Measurements from ENCODE around the gene ANKS1A.

The ANKS1A gene

GRCh38 chr6:35077713-35078105 lies 188.7 kb downstream of the ANKS1A start:
- TF ChIP-seq CTCF (IDR thresholded peaks at IDR 0.05; ENCODE audit: insufficient read depth, low read depth, low read length, missing control alignments) = no peak

GRCh38 chr6:35078226-35078850 lies 189.3 kb downstream of the ANKS1A start:
- no peak for TF ChIP-seq CTCF (IDR thresholded peaks at IDR 0.05; ENCODE audit: insufficient read depth, low read depth, low read length, missing control alignments)
- no peak for DNase-seq (ENCODE audit: low read depth)
- H3K4me3 ChIP-seq (ENCODE audit: low read depth, low read length) = no peak overlapping the region

More at GRCh38 chr6:35077713-35078105, 188.7 kb downstream of the ANKS1A start:
- no peak for DNase-seq (ENCODE audit: low read depth)
- no peak overlapping the region for H3K4me3 ChIP-seq (ENCODE audit: low read depth, low read length)

GRCh38 chr6:35078896-35079295 lies 189.8 kb downstream of the ANKS1A start:
- TF ChIP-seq CTCF (IDR thresholded peaks at IDR 0.05; ENCODE audit: insufficient read depth, low read depth, low read length, missing control alignments) = no peak

GRCh38 chr6:35079311-35080000 lies 190.4 kb downstream of the ANKS1A start:
- H3K4me3 ChIP-seq (ENCODE audit: low read depth, low read length) = no peak overlapping the region
- no peak for TF ChIP-seq CTCF (IDR thresholded peaks at IDR 0.05; ENCODE audit: insufficient read depth, low read depth, low read length, missing control alignments)
- DNase-seq (ENCODE audit: low read depth) = no peak

More at GRCh38 chr6:35078896-35079295, 189.8 kb downstream of the ANKS1A start:
- no peak for DNase-seq (ENCODE audit: low read depth)
- H3K4me3 ChIP-seq (ENCODE audit: low read depth, low read length) = no peak overlapping the region

GRCh38 chr6:35080016-35080680 lies 191.1 kb downstream of the ANKS1A start:
- no peak for DNase-seq (ENCODE audit: low read depth)
- no peak for TF ChIP-seq CTCF (IDR thresholded peaks at IDR 0.05; ENCODE audit: insufficient read depth, low read depth, low read length, missing control alignments)
- H3K4me3 ChIP-seq (ENCODE audit: low read depth, low read length) = no peak overlapping the region

GRCh38 chr6:35080821-35081425 lies 191.9 kb downstream of the ANKS1A start:
- TF ChIP-seq CTCF (IDR thresholded peaks at IDR 0.05; ENCODE audit: insufficient read depth, low read depth, low read length, missing control alignments) = no peak
- no peak overlapping the region for H3K4me3 ChIP-seq (ENCODE audit: low read depth, low read length)
- no peak for DNase-seq (ENCODE audit: low read depth)
